Spleen (tissue), 7 donors: ENCODE data around the gene CCDC3.
"Not testable (repeated sequence)": the region's sequence is repeated elsewhere in the genome, so short reads cannot be mapped to it uniquely, and the experiment has no call there.

Experiments
- POLR2A ChIP-seq, 3 donors: fragments of 450-650 bp; IDR thresholded peaks; one replicate each; pipeline ENCODE4 v1.5.1; 2017; ENCODE audit warnings: antibody characterized with exemption in 3 of 3, mild to moderate bottlenecking in 1 of 3
- POLR2AphosphoS5 ChIP-seq, 3 donors: sonication (generic); formaldehyde crosslinking; IDR thresholded peaks; one replicate each; pipeline ENCODE4 v1.5.1; 2017; ENCODE audit warnings: antibody characterized with exemption in 3 of 3
- TF ChIP-seq, protein P1 (sequence below), 11 experiments: fragments of 200-600 bp in 7 of 11; fragments of 450-650 bp in 4 of 11; sonication (generic) in 4 of 11; IDR thresholded peaks in 8 of 11; conservative IDR thresholded peaks in 3 of 11; 1 replicate in 7 of 11; 2 replicates in 4 of 11; pipeline versions ENCODE4 v1.4.0 to v1.8.0; 2016 to 2021; ENCODE audit warnings: antibody characterized with exemption in 11 of 11, inconsistent platforms in 4 of 11, mild to moderate bottlenecking in 1 of 11
- donor health status: DM: no; HTN: no; CAD: no; lungs with moderate emphysema.
- donor health status: DM: no; HTN: no; CAD: no.
- donor health status: DM: no; HTN: no; CAD: no.

DNA sequence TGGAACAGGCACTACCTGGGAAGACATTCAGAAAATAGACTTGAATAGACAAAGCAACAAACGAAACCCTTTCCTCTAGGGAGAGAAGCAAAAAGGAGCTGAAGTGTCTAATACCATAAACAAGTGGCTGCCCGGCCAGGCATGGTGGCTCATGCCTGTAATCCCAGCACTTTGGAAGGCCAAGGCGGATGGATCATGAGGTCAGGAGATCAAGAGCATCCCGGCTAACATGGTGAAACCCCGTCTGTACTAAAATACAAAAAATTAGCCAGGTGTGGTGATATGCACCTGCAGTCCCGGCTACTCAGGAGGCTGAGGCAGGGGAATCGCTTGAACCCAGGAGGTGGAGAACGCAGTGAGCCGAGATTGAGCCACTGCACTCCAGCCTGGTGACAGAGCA lies 34.2 kb upstream of the CCDC3 start:
- not testable (repeated sequence) for TF ChIP-seq POLR2A, POLR2AphosphoS5 (IDR thresholded peaks at IDR 0.05)
- TF ChIP-seq, protein P1, sequence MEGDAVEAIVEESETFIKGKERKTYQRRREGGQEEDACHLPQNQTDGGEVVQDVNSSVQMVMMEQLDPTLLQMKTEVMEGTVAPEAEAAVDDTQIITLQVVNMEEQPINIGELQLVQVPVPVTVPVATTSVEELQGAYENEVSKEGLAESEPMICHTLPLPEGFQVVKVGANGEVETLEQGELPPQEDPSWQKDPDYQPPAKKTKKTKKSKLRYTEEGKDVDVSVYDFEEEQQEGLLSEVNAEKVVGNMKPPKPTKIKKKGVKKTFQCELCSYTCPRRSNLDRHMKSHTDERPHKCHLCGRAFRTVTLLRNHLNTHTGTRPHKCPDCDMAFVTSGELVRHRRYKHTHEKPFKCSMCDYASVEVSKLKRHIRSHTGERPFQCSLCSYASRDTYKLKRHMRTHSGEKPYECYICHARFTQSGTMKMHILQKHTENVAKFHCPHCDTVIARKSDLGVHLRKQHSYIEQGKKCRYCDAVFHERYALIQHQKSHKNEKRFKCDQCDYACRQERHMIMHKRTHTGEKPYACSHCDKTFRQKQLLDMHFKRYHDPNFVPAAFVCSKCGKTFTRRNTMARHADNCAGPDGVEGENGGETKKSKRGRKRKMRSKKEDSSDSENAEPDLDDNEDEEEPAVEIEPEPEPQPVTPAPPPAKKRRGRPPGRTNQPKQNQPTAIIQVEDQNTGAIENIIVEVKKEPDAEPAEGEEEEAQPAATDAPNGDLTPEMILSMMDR (IDR thresholded peaks at IDR 0.05 in 8 of 11, conservative IDR thresholded peaks at IDR 0.05 in 3 of 11): not testable (repeated sequence)
